Measurements from ENCODE around the gene LIPA.
"Not testable (repeated sequence)": the region's sequence is repeated elsewhere in the genome, so short reads cannot be mapped to it uniquely, and the experiment has no call there.

The LIPA gene

DNA sequence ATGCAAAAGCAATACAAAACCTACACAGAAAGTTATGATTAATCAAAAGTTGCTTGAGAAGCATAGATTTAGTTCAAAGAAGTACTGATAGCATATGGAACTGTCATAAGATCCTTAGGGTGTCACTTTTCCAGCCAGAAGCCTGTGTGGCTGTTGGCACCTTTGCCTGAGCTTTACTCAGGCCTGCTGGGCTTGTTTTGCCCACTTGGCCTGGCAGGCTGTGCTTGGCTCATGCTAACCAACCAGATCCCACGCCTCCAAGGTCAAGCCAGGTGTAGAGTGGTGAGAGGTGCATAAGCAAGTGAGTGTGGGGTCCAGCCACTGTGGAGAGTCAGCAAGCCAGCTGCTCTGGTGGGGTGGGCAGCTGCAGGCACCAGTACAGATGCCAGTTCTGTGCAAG lies 12.0 kb upstream of the LIPA start:
- DNase-seq (ENCODE audit: low read depth in 1 of 2, low spot score in 1 of 2): no peak
- no peak for TF ChIP-seq JUND (IDR thresholded peaks at IDR 0.05; ENCODE audit: low read depth)
- in situ Hi-C loops (cut with HindIII; ENCODE audit: low pct_unique_long_range_greater_than_20kb, low sequenced_read_pairs): no loop called here

DNA sequence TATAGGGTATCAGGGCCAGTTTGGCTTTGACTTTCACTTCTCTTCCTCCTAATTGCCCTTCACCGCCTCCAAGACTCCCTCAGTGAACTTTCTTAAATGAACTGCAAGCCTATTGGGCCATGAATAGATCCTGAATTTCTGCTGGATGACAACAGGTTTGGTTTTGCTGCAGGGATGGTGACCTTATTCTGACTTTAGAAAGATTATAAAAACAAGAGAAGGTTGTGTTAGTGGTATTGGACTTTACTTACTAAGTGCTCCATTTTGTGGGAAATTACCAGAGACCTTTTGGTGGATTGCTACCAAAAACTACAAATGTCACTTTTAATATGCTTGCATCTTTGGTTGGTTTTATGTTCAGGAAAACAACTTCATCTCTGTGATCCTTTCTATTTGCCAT lies 11.5 kb upstream of the LIPA start:
- in situ Hi-C loops (cut with HindIII; ENCODE audit: low pct_unique_long_range_greater_than_20kb, low sequenced_read_pairs): no loop called here
- no peak for TF ChIP-seq JUND (IDR thresholded peaks at IDR 0.05; ENCODE audit: low read depth)
- no peak for DNase-seq (ENCODE audit: low read depth in 1 of 2, low spot score in 1 of 2)

DNA sequence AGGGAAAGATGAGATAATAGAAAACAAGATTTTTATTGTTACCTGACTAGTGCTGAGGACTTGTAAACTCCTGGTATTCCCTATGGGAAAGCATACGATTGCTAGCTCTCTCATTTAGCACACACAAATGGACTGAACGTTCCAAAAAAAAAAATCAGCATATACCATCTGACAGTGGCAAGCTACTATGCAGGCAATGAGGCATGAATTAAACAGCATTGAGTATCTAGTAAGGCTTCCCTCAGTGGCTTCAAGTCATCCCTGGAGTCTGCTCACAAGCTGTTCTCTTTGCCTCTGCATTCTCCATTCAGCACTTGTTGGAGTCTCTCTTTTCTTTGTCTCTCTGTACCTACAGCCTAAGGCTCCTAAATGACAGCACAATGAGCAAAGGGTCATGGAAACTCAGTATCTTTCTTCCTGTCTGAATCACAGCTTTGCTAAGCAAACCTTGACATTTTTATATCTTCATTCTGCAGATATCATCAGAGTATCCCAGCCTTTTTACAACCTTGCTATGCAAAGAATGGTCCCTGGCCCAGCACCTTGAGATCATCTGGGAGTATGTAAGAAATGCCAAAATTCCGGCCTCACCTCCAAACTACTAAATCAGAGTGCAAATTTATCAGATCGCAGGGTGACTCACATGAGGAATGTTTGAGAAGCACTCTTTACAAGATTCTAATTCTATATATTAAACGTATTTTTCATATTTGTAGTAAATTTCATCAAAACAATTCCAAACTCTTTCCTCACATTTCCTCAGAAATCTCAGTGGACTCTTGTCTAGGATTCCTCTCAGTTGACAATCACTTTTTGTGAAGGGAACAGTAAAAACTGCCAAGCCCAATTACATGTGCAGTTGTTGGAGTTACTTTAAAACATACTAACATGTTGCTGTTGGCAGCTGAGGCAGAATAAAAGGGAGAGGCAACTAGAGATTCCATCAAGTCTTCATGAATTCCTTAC lies 10.8 kb upstream of the LIPA start:
- no peak for DNase-seq (ENCODE audit: low read depth in 1 of 2, low spot score in 1 of 2)
- in situ Hi-C loops (cut with HindIII; ENCODE audit: low pct_unique_long_range_greater_than_20kb, low sequenced_read_pairs): no loop called here
- TF ChIP-seq JUND (IDR thresholded peaks at IDR 0.05; ENCODE audit: low read depth): no peak; the same call in 1 of the 2 replicates

DNA sequence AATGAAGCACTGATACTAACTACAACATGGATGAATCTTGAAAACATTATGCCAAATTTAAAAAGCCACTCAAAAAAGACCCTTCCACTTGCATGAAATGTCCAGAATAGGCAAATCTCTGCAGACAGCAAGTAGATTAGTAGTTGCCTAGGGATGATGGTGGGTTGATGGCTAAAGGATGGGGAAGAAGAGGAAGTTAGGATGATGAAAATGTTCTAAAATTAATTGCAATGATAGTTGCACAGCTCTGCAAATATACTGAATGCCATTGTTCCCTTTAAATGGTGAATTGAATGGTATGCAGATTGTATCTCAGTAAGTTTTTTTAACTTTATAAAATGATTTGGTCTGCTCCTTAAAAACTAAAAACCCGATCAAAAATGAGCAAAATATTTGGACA lies 7.3 kb upstream of the LIPA start:
- TF ChIP-seq JUND (IDR thresholded peaks at IDR 0.05; ENCODE audit: low read depth): no peak
- in situ Hi-C loops (cut with HindIII; ENCODE audit: low pct_unique_long_range_greater_than_20kb, low sequenced_read_pairs): no loop called here
- no peak for DNase-seq (ENCODE audit: low read depth in 1 of 2, low spot score in 1 of 2)

DNA sequence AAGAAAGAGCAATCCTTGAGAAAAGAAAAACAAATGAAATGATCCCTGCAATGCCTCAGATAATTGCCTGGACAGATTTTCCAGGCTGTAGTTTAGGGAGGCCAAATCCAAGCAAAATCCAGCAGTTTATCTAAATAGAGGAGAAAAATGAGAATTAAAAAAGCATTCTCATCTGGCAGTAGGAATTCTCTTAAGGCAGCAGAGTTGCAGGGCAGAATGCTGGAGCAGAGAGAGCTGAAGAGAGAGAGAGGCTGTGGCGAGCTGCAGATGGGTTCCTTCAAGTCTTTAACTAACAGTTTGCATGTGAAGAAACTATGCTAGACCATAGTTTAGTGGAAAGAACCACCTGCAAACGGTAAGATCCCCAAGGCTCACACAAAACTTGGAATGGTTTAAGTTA lies 6.0 kb upstream of the LIPA start:
- DNase-seq (ENCODE audit: low read depth in 1 of 2, low spot score in 1 of 2): no peak
- TF ChIP-seq JUND (IDR thresholded peaks at IDR 0.05; ENCODE audit: low read depth): no peak
- in situ Hi-C loops (cut with HindIII; ENCODE audit: low pct_unique_long_range_greater_than_20kb, low sequenced_read_pairs): no loop called here

DNA sequence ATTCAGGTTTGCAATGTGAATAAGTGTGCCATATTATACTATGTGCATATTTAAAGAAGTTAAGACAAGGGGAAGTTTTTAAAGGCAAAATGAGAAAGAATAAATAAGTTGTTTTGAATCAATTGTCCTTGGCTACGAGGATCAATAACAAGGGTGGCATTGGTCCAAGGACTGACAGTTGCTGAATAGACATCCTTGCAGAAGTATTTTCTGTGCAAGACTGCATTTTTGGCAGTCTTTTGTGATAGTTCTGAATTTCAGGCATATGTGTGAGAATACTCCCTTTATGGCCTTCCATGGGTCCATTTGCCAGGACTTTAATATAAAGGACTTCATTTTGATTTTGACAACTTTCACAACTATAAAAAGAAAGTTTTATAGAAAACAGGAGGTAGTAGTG lies 5.4 kb upstream of the LIPA start:
- DNase-seq (ENCODE audit: low read depth in 1 of 2, low spot score in 1 of 2): no peak
- in situ Hi-C loops (cut with HindIII; ENCODE audit: low pct_unique_long_range_greater_than_20kb, low sequenced_read_pairs): no loop called here
- no peak for TF ChIP-seq JUND (IDR thresholded peaks at IDR 0.05; ENCODE audit: low read depth)

DNA sequence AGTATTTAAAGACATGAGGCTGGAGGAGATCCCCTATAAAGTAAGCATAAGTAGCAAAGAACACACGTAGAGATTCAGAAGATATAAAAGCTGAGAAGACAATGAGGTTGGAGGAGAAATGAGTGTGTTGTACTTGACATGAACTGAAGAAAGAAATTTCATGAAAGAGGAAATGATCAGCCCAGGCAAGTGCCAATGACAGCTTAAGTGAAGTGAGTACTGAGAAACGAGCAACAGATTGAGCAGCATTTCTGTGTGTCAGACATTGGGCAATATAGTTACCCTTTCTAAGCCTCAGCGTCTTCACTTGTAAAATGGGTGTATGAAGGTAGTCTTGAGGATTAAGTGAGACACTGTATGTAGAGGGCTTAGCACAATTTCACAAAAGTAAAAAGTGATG lies 4.8 kb upstream of the LIPA start:
- no peak for TF ChIP-seq JUND (IDR thresholded peaks at IDR 0.05; ENCODE audit: low read depth)
- in situ Hi-C loops (cut with HindIII; ENCODE audit: low pct_unique_long_range_greater_than_20kb, low sequenced_read_pairs): no loop called here
- no peak for DNase-seq (ENCODE audit: low read depth in 1 of 2, low spot score in 1 of 2)

DNA sequence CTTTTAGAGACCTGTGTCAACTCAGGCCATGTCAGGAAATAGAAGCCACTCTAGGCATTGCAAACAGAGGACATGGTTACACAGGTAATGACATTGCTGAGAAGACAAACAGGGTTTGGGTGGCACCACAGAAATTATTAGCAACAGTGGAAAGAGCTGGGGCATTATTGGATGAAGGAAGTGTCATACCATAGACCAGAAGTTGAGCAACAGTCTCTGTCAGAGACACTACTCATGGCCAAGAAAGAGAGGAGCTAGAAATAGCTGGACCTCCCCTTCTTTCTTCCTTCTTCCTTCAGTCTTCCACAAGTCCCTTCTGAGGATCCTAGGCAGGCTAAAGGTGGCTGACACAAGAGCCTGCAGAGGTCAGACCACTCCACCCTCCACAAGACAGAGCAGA lies 4.2 kb upstream of the LIPA start:
- DNase-seq (ENCODE audit: low read depth in 1 of 2, low spot score in 1 of 2): no peak
- TF ChIP-seq JUND (IDR thresholded peaks at IDR 0.05; ENCODE audit: low read depth): no peak
- in situ Hi-C loops (cut with HindIII; ENCODE audit: low pct_unique_long_range_greater_than_20kb, low sequenced_read_pairs): no loop called here

DNA sequence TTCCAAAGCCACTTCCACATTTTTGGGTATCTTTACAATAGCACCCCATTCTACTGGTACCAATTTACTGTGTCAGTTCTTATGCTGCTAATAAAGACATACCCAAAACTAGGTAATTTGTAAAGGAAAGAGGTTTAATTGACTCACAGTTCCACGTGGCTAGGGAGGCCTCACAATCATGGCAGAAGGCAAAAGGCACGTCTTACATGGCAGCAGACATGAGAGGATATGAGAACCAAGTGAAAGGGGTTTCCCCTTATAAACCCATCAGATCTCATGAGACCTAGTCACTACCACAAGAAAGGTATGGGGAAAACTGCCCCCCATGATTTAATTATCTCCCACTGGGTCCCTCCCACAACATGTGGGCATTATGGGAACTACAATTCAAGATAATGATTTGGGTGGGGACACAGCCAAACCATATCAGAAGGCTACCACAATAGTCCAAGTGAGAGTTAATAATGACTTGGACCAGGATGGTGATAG lies 3.6 kb upstream of the LIPA start:
- in situ Hi-C loops (cut with HindIII; ENCODE audit: low pct_unique_long_range_greater_than_20kb, low sequenced_read_pairs); DNase-seq (ENCODE audit: low read depth in 1 of 2, low spot score in 1 of 2): not testable (repeated sequence)

DNA sequence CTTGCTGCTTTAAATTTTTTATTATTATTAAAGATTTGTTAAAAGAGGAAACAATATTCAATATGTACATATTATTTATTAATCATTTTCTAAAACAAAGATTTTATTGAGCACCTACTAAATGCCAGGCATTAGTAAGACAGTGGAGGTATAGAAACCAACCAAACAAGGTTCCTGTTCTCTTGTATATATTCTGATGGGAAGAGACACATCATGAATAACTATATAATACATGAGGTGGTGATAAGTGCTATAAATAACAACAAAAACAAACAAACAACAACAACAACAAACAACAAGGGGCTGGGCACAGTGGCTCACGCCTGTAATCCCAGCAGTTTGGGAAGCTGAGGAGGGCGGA lies 630 bp upstream of the LIPA start:
- in situ Hi-C loops (cut with HindIII; ENCODE audit: low pct_unique_long_range_greater_than_20kb, low sequenced_read_pairs): no loop called here
- no peak for DNase-seq (ENCODE audit: low read depth in 1 of 2, low spot score in 1 of 2)
- no peak for TF ChIP-seq JUND (IDR thresholded peaks at IDR 0.05; ENCODE audit: low read depth)

DNA sequence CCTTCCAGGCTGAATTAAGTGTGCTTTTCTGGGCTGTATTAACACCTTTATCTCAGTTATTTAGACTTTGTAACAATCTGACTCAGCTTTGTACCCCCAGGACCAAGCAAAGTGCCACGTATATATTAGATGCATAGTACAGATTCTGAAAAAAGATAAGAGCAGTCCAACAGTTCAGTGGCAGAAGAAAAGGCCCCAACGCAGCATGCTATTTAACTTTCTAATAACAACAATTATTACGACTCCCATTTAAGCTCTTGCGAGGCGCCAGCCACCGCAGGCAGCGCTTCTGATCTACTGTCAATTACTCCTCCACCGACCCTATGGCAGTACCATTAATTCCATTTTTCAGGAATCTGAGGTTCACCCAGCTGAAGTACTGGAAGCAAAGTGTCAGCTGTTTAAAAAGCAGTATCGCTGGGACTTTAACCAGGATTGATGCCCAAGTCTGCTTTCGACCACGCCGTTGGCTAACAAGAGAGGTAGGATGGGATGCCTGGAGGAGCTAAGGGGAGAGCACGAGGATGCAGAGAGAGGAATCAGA lies 638 bp downstream of the LIPA start:
- in situ Hi-C loops (cut with HindIII; ENCODE audit: low pct_unique_long_range_greater_than_20kb, low sequenced_read_pairs): no loop called here
- peak in 1 of 2 experiments; percentile 23 for DNase-seq (ENCODE audit: low read depth in 1 of 2, low spot score in 1 of 2)

DNA sequence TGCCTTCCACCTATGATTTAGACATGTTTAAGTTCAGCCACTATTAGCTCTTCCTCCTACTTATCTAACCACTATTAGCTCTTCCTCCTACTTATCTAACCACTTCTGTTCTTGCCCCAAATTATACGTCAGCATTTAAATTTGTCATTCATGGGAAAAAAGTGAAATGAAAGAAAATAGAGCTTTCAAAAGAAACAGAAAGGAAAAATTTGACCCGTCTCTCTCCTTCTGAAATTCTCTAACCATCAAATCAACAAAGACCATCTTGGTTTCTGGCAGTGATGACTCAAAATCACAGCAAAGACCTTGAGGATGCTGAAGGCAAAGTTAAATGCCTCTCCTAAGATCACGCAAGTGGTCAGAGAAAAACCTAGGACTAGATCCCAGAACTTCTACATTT lies 2.6 kb downstream of the LIPA start:
- no peak for TF ChIP-seq JUND (IDR thresholded peaks at IDR 0.05; ENCODE audit: low read depth)
- DNase-seq (ENCODE audit: low read depth in 1 of 2, low spot score in 1 of 2): no peak
- in situ Hi-C loops (cut with HindIII; ENCODE audit: low pct_unique_long_range_greater_than_20kb, low sequenced_read_pairs): no loop called here

More for the DNA sequence above, 638 bp downstream of the LIPA start:
- TF ChIP-seq JUND (IDR thresholded peaks at IDR 0.05; ENCODE audit: low read depth): no peak

DNA sequence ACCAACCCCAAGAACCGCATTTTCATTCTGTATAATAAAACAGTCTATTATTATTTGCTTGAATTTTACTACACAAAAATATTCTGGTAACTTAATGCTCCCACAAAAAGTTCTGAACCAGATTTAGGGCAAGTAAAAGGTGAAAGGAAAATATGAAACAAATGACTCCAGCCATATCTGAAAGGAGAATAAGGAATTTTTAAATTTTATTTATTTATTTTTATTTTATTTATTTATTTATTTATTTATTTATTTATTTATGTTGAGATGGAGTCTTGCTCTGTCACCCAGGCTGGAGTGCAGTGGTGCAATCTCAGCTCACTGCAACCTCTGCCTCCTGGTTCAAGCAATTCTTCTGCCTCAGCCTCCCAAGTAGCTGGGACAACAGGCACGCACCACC lies 4.0 kb downstream of the LIPA start:
- DNase-seq (ENCODE audit: low read depth in 1 of 2, low spot score in 1 of 2); in situ Hi-C loops (cut with HindIII; ENCODE audit: low pct_unique_long_range_greater_than_20kb, low sequenced_read_pairs): not testable (repeated sequence)

Measured in T47D (cell line).